ENCODE data around the gene ABCG1.

ABCG1 gene

DNA sequence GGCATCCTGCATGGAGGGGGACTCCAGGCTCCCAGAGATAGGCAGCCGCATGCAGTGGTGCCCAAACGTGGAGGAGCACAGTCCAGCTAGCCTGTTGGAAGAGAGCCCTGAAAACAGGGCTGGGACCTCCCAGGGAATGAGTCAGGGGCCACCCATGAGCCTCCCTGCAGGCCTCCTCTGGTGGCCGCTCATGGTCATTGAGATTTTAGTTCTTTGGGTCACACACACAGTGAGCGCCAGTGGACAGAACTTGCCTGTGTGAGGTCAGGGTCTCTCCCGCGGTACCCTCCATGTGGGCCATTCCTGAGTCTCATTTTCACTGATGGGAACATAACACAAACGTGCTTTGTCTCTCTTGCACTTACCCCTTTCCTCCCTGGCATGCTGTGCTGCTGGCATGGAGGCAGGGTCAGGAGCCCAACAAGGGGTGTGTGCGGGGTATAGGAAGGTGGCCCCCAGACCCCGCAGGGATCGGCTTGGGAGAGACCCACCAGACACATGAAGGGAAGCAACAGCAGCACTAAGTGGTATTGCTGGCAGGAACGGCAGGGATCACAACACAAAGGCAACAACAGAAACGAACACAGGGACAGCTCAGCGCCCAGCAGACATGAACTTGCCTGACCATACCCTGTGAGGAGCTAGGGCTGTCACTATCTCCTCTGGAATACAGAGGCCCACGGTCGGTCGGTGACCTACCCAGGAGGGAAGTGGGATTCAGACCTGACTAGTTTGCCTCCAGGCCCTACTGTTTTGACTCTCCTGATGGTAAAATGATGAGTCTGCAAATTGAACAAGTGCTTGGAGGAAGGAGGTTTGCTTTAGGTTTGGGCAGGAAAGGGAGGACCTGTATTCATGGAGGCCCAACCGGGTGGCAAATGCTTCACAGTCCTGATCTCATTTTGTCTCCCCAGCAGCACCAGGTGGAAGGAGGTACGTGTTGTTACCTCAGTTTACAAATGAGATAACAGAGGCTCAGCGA, 31.8 kb downstream of the ABCG1 start:
- TF ChIP-seq, protein P1, sequence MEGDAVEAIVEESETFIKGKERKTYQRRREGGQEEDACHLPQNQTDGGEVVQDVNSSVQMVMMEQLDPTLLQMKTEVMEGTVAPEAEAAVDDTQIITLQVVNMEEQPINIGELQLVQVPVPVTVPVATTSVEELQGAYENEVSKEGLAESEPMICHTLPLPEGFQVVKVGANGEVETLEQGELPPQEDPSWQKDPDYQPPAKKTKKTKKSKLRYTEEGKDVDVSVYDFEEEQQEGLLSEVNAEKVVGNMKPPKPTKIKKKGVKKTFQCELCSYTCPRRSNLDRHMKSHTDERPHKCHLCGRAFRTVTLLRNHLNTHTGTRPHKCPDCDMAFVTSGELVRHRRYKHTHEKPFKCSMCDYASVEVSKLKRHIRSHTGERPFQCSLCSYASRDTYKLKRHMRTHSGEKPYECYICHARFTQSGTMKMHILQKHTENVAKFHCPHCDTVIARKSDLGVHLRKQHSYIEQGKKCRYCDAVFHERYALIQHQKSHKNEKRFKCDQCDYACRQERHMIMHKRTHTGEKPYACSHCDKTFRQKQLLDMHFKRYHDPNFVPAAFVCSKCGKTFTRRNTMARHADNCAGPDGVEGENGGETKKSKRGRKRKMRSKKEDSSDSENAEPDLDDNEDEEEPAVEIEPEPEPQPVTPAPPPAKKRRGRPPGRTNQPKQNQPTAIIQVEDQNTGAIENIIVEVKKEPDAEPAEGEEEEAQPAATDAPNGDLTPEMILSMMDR (conservative IDR thresholded peaks at IDR 0.05): no peak
- H3K27ac ChIP-seq: no peak overlapping the region

DNA sequence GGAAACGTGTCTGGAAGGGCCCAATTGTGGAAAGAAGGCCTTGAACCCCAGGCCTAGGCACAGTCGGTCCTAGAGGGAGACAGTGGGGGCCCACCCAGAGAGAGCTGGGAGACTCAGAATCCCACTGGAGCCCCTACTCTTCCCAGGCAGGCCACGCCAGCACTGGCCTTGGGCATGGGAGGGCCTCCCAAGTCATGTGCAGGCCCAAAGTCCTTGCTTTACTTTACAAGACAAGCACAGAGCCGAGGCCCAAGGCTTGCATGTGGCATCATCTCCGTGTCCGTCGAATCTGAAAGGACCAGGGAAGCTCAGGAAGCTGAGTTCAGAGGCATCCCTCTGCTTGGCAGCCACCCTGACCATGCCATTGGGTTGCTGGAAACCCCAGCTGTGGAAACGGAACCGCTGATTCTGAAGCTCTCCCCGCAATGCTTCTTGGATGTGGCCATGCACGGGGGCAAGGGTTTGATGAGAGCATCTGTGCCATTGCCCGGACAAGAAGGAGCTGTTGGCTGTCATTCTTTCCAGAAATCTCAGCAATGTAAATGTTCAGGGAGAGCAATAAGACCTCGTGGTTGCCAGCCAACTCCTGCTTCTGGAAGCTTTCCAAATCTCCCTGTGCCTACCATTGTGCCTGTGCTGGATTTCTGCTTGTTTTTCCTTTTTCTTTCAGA, 32.8 kb downstream of the ABCG1 start:
- H3K27ac ChIP-seq: no peak overlapping the region
- TF ChIP-seq, protein P1 (conservative IDR thresholded peaks at IDR 0.05): no peak

DNA sequence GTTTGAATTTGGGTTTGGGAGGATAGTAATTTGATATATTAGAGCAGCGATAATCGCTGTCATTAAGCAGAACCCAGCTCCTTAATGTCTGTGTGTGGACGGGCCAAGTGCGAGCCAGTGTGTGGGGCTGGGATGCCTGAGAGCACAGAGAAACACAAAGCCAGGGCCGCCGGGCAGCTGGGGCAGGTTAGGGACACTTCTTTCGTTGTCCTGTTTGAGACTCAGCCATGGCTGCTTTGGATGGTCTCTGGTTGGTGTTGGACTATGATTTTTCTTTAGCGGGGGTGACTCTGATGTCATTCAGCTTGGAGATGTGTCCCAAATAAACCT, 33.4 kb downstream of the ABCG1 start:
- TF ChIP-seq, protein P1 (conservative IDR thresholded peaks at IDR 0.05): no peak
- no peak overlapping the region for H3K27ac ChIP-seq

DNA sequence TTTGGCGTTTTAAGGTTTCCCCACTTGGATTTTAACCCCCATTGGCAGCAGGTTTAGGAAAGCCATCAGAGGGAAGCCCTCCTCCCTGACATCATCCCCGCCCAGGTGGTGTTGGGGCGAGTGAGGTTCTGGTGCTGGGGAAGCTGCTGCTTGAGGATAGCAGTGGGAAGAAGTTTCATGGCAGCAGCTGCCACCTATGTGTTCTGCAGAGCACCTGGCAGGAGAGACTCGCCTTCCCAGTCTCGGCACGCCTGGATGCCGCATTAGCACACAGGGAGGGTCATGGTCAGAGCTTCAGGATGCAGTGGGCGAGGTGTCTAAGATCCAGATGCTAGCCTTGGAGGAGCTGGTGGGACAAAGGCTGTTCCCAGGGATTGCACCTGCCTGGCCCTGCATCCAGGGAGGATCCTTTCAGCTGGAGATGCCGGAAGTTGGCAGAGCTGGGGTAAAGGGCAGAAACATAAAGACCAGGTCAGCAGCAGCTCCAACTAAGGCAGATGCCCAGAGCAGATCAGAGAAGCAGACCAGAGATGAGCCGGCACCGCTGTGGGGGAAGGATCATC, 33.9 kb downstream of the ABCG1 start:
- TF ChIP-seq, protein P1 (conservative IDR thresholded peaks at IDR 0.05): no peak

DNA sequence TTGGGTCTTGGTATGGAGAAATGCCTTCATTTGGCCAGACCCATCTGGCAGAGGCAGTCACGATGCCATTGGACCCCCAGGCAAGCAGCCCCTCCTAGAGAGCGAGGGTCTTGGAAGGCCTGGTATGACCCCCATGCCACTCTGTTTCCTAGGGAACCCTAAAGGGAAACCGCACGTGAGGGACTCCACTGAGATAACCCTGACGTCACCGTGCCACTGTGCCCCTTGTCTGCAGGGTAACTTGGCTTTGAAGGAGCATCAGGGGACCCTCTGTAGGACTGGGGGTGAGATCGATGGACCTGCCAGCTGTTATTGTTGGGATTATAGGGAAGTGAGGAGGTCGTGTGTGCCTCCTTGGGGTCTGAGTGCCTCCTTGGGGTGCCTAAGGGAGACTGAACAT, 34.5 kb downstream of the ABCG1 start:
- H3K27ac ChIP-seq: no peak overlapping the region

More for the DNA sequence above, 33.9 kb downstream of the ABCG1 start:
- H3K27ac ChIP-seq: no peak overlapping the region

DNA sequence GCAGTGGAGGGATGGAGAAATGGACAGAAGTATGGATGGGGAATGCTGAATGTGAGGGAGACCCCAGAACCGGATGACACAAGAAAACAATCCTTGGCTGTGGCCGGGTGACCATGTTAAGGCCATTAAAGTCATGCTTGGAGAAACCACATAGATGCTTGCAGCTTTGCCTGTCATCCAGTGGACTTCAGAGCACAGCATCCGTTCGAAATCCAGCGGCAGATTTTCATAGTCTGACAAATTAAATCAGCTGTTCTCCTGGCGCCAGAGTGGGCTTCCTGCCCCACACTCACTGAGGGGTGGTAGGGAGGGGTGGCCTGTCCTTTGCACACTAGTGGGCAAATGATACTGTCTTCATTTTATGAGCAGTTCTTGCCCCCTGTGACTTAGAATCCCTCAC, 35.1 kb downstream of the ABCG1 start:
- TF ChIP-seq, protein P1 (conservative IDR thresholded peaks at IDR 0.05): no peak
- H3K27ac ChIP-seq: no peak overlapping the region

More for the DNA sequence above, 34.5 kb downstream of the ABCG1 start:
- TF ChIP-seq, protein P1 (conservative IDR thresholded peaks at IDR 0.05): no peak

All from VCaP (cell line).